ENCODE measurements around the gene TRPV4. TPM values are rescaled to one million over a fixed set of nuclear protein-coding genes. Genes with fewer than 3 reads are reported as not detected.

The TRPV4 gene
- total RNA-seq, 2 donors from 2014 or later, result 0.59 to 0.90 TPM

DNA sequence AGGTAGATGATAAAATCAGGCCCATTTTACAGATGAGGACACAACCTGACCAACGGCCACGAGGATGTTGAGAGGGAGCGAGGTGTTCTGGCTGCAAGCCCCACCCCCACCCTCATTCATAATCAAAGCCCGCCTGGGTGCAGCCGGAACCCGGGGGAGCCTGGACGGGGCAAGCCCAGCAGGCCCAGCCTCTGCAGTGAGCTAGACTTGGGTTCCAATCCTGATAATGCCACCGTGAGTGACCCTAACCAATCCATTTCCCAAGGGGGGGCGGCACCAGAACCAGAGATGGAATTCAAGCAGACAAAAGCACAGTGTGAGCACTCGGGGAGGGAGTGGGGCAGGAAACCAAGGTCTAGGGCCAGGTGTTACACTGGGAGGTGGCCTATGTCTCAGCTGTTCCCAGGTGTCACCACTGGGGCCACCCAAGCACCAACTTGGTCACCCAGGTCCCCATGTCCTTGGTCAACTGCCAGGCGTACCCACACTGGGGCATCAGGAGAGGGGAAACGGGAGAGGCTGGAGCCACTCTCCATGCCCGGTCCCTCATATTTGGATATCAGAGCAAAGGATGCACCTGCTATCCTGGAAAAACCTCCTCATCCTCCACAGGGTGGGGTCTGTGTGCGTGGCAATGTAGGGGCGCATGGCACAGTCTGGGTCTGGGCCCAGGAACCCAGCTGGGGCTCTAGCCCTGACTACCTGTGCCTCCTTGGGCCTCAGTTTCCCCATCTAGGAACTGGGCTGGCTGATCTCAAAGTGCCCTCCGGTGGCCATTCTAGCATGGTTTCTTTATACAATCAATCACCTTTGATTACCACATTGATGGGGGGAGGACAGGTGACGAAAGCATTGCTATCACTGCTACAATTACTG, 61.2 kb downstream of the TRPV4 start:
- TF ChIP-seq CTCF (IDR thresholded peaks at IDR 0.05), result no peak
- no peak overlapping the region for H3K4me3 ChIP-seq
- H3K27ac ChIP-seq, result no peak overlapping the region
- no peaks in the 10 kb centered on the region for H3K9me3 ChIP-seq
- no peaks in the 10 kb centered on the region for H3K36me3 ChIP-seq
- H3K4me1 ChIP-seq, result peaks cover 0 to 23% of the 10 kb centered on the region in 2 donors
- H3K27me3 ChIP-seq, result no peaks in the 10 kb centered on the region
- DNase-seq (ENCODE audit: low spot score), result no peak

GRCh38 chr12:109770861-109771670, 62.1 kb downstream of the TRPV4 start:
- Histone ChIP-seq H3K4me1 (peaks cover 0 to 14% of the 10 kb centered on the region in 2 donors), H3K4me3 (no peak overlapping the region), H3K27ac (no peak overlapping the region), H3K36me3 (no peaks in the 10 kb centered on the region), H3K9me3 (no peaks in the 10 kb centered on the region), H3K27me3 (no peaks in the 10 kb centered on the region)
- TF ChIP-seq CTCF (IDR thresholded peaks at IDR 0.05), result no peak
- DNase-seq (ENCODE audit: low spot score), result no peak

DNA sequence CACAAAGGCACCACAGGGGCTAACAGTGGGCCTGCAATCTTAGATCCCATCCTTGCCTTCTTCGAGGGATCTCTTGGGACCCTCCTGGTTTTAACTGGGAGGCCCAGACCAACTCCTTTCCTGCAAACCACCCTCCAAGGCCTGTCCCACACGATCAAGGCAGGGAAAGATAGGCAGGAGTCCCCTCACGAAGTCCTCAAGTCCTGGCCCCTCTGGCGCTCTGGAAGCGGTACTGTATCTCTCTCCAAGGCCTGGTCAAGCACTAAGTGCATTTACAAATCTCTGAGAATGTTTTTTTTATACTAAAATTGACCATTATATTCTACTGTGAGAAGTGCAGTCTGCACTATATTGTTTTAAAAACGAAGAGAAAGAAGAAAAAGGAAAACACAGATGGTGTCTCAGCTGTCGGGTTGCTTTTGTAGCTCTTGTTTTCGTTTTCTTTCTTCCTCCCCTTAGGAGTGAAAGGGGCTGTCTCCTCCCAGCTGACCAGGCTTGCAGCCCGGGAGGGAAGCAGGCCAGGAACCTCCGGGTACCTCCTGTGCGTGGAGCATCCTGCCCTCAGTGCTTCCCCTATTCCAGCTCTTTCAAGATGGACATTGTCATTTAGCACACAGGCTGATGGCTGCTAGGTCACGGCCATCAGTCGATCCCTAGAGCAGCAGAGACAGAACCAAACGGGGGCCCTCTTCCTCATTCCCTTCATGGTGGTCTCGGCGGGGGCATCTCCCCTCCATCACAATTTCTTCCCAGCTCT, 62.9 kb downstream of the TRPV4 start:
- DNase-seq (ENCODE audit: low spot score), result no peak
- no peak for TF ChIP-seq CTCF (IDR thresholded peaks at IDR 0.05)
- Histone ChIP-seq H3K27me3 (no peaks in the 10 kb centered on the region), H3K36me3 (no peaks in the 10 kb centered on the region), H3K9me3 (no peaks in the 10 kb centered on the region), H3K27ac (no peak overlapping the region), H3K4me1 (peaks cover 0 to 13% of the 10 kb centered on the region in 2 donors), H3K4me3 (no peak overlapping the region)

- Histone ChIP-seq H3K9me3 (no peaks in the 10 kb centered on the region), H3K27me3 (no peaks in the 10 kb centered on the region), H3K36me3 (no peaks in the 10 kb centered on the region), H3K4me1 (peaks cover 0 to 13% of the 10 kb centered on the region in 2 donors), H3K4me3 (no peak overlapping the region), H3K27ac (no peak overlapping the region)
- no peak for DNase-seq (ENCODE audit: low spot score)
- no peak for TF ChIP-seq CTCF (IDR thresholded peaks at IDR 0.05)
Observed at GRCh38 chr12:109768901-109769670, 64.1 kb downstream of the TRPV4 start.

Measured in right atrium auricular region (tissue), 2 donors.